GM20431 (cell line): ENCODE data around the gene RTKN.

ENCODE experiments used
- in situ Hi-C: fragments of 300-500 bp; cut with MseI, MboI; formaldehyde crosslinking; loops from one replicate; pipeline ENCODE4 v1.15.0; 2020; ENCODE audit warnings: low sequenced_read_pairs; ENCODE audit not compliant: unreplicated experiment

RTKN gene

GRCh38 chr2:74440378-74441169 lies 1.2 kb downstream of the RTKN start:
- in situ Hi-C loops: no loop called here

GRCh38 chr2:74439803-74440377 lies 1.8 kb downstream of the RTKN start:
- in situ Hi-C loops: no loop called here

DNA sequence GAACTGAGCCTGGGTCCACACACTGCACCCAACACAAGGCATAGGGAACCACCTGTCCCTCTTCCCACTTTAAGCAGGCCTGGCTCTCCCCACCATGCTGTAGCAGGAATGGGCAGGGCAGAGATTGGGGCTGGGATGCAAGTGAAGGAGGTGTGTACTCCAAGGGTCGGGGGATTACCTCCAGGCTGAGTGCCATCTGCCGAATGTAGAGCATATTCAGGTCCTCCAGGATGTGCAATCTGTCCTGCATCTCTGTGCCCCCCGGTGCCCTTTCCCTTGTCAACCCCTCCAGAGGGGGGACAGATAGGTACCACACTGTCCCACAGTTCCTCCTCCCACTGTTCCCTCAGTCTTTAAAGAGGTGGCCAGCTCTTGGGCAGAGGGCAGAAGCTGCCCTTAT lies 2.4 kb downstream of the RTKN start:
- in situ Hi-C loops: no loop called here

DNA sequence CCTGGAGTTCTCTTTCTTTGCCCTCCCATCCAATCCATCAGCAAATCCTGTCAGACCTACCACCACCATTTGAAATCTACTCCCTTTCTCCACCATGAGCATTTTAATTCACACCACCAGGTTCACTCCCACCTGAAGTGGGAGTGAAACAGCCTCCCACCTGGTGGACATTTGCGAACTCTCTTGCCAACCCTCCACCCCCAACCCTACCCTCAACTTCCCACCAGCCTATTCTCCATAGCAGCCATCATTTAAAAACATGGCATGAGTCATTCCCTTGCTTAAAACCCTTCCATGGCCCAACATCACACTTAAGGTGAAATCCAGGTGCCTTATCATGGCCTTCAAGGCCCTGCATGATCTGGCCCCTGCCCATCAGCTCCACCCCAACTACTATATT lies 3.5 kb downstream of the RTKN start:
- in situ Hi-C loops: no loop called here

GRCh38 chr2:74436848-74437695 lies 4.7 kb downstream of the RTKN start:
- in situ Hi-C loops: no loop called here

DNA sequence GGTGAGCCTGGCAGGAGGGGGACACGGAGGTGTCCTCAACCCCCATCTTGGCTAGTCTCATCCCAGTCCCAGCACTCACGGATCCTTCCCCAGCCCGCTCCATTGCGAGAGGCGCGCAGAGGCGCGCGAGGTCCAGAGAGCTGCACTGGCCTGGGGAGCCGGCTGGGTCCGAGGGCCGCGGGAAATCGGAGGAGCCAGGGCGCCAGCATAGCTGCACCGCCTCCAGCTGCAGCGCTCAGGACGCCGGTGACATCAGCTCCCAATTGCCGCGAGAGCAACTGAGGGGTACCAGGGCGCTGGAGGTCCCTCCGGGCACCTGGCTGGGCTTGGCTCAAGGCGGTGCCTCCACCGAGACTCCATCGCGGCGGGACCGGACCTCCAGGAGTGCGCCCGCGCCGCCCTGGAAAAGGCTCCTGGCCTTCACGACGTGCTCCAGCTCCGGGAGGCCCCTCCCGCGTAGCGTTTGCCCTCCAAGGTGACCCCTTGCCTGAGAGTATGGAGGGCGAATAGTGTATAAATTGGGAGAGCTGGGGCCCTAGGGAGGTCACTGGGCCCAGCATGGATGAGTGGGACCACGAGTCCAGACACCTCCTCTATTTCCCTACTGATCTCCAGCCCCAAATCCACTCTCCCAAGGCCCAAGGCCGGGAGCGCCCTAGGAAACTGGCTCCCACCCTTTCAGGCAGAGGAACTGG lies 5.5 kb downstream of the RTKN start:
- in situ Hi-C loops: no loop called here

GRCh38 chr2:74430502-74430901 lies 11.2 kb downstream of the RTKN start:
- in situ Hi-C loops: no loop called here

DNA sequence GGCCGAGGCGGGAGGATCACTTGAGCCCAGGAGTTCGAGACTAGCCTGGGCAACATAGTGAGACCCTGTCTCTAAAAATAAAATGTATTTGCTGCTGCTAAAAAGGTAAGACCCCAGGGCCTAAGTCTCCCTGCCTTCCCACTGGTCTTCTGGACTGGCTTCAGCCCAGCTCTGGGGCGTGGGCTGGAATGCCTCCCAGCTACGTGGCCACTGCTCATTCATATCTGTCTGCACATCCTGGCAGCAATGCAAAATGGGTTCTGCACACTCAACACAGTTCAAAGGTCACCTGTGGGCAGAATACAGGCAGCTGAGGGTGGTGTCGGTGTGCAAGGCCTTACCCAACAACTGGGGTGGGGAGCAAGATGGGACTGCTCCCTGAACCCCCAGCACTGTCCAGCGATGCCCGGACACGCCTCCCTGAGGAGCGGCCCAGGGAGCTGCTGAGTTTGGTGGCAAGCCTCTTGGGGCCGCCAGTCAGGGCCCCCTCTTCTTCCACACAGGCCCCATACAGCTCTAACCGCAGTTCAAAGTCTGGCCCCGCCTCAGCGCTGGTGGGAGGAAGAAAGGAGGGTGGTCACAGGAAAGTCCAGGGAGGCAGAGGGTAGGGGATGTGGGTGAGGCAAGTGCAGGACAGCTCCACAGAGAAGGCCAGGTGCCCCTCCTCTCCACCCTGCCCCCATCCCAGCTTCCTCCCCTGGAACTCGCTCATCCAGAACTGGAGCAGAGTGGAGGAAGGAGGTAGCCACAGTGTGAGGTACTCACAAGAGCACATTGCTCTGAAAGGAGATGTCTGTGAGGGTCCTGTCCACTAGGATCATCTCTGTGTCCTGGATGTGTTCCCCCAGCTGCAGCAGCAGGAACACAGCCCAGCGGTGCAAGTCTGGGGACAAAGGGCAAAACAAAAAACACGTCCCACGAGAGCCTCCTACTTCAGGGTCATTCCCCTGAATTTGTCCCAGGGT lies 12.0 kb downstream of the RTKN start:
- in situ Hi-C loops: no loop called here

- in situ Hi-C loops: no loop called here
These were observed 13.1 kb downstream of the RTKN start for GRCh38 chr2:74428675-74429074.

DNA sequence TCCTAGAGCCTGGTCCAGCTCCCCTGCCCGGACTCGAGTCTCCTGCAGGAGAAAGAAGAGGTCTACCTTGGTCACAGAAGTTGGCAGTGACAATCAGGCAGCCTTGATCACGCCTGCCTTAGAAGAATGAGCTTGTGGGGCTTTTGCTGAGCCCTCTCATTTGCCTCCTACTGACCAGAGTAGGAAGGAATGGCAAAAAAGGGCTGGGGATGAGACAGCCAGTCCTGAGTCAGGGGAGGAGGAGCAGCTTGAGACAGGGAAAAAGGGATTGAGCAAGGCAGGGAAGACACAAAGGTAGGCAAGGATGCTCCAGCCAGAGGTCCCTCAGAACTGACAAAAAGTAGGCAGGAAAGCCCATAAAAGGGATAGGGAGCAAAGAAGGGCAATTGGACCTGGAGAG lies 14.2 kb downstream of the RTKN start:
- in situ Hi-C loops: no loop called here

DNA sequence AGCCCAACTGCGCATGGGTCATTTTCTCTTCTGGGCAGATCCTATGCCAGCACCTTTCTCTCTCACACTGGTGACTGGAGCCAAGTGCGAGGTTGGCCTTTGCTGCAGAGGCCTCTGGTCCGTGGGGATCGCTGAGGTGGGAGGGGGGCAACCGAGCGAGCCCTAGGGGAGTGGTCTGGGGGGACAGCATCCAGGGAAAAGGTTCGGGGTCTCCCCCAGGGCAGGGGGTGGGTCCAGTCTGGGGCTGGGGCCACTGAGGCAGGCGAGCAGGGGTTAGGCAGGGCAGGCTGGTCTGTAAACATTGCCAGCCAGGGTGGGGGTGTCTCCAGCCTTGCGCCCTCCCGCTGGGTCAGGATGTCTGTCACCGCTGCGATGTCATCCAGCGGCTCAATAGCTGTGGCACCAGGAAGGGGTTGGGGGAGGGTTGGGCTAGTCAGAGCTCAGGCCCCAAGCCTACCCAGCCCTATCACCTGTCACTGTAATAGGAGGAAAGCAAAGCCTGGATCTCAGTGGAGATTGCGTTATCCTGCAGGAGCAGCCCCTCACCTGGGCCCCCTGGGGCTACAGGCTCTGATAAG lies 15.5 kb downstream of the RTKN start:
- in situ Hi-C loops: no loop called here

- in situ Hi-C loops: no loop called here
These were observed 16.2 kb downstream of the RTKN start for GRCh38 chr2:74425523-74425922.

DNA sequence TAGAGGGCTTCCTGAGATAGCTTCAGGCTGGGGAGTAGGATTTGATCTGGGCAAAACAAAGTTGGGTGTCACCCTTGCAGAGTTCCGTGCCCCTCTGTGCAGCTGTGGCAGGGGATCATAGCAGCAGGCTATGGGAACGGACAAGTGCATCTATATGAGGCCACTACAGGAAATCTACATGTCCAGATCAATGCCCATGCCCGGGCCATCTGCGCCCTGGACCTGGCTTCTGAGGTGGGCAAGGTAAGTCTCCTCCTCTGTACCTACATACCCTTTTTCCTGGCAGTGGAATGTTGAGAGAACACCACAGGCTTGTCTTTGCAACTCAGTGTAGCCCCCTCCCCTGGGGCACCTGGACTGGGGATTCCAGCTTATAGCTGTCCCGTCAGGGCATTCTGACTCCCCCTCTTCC lies 16.7 kb downstream of the RTKN start:
- in situ Hi-C loops: no loop called here

DNA sequence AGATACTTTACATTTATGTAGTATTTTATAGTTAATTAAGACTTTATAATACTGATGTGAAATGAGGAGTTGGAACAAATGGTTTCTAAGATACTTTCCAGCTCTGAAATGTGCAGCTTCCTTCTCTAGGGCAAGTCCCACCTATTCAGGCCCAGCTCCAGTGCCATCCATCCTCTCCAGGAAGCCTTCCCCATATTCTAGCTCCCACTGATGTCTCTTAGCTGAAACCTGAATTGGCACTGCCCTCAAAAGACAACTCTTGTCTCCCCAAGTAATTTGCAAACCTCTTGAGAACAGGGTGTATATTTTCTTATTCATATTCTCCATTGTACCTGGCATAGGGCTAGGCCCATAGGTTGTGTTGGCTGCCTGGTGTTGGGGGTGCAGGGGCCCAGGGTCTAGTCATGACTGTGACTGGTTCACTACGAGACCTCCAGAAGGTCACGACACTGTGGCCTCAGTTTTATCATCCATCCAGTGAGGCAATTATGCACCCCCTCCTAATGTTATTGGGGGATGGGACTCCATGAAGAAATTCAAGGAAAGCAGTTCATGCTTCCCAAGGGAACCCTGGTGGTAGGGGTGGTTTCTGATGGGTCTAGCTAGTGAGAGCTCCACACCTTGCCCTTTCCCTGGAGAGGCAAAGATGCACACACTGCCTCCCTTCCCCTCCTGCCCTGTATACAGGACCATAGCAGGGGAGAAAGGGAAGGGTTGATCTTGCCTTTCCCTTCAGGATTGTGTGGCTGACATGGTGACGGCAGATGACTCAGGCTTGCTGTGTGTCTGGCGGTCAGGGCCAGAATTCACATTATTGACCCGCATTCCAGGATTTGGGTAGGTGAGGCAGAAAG lies 17.4 kb downstream of the RTKN start:
- in situ Hi-C loops: no loop called here

DNA sequence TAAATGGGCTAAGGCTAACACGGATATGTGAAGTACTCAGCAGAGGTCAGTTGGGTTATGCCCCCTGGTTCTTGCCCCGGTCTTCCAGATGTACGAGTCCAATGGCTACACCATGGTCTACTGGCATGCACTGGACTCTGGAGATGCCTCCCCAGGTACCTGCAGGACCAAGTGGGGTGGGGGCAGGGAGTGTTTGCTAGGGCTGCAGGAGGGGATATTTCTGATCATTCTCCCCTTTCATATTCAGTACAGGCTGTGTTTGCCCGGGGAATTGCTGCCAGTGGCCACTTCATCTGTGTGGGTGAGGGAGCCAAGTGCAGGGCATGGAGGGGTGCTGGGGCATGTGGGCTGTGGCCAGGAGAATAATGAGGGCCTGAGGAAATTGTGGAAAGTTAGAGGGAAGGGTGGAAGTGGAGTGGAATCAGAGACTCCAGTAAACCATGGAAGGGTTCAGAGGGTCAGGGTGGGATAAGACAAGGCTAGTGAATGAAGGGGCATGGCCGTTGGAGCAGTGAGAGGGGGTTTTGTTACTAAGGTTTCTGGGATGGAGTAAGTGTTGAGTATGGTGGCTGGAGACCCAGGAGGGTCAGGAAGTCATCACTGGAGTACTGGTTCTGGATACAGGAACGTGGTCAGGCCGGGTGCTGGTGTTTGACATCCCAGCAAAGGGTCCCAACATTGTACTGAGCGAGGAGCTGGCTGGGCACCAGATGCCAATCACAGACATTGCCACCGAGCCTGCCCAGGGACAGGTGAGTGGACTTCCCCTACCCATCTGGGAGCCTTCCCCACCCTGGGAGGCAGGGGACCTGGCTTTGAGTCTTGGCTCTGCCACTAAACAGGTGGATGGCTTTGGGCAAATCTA lies 18.3 kb downstream of the RTKN start:
- in situ Hi-C loops: no loop called here

DNA sequence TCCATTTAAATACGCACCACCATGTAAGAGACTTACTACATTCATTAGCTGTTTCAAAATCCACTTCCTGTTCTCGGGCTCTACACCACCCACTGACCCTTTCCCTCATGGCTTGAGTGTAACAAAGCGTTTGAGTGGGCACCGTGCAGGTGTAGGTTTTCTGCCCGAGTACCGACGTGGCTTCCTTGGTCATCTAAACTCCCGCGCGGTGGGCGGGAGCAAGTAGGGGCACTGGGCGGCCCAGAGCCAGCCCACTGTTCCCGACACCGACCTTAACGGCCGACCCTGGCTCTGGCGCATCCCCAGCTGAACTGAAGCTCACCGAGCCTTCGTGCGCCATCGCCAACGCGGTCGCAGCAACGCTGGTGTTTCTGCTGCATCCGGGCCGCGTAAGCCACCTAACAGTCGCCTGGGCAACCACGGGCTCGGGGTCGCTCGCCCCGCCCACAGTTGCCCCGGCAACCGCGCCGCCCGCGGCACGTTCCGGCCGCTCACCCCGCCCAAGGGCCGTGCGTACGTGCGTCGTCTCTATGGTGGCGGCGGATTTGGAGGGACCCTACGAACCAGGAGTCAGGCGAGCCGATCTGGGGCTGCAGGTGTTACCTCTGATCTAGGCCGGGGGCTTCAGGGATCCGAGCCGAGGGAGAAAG lies 20.4 kb downstream of the RTKN start, which contains the start of the genes C2orf81 and WDR54:
C2orf81 (minus strand) TSS at position 399 of the 650 bp plus-strand sequence; CDS start at position 340, 59 bp downstream.
WDR54 (plus strand) TSS at position 510 of the 650 bp plus-strand sequence. CDS start 424 bp downstream, outside the sequence.
- in situ Hi-C loops: no loop called here
